ENCODE measurements around the gene KLHL29. TPM values are rescaled to one million over a fixed set of nuclear protein-coding genes. Genes with fewer than 3 reads are reported as not detected.
"Not testable (repeated sequence)": the region's sequence is repeated elsewhere in the genome, so short reads cannot be mapped to it uniquely, and the experiment has no call there.

The KLHL29 gene
- total and polyA plus RNA-seq, 2 experiments from 2014 or later, result 3.8 to 9.9 TPM

DNA sequence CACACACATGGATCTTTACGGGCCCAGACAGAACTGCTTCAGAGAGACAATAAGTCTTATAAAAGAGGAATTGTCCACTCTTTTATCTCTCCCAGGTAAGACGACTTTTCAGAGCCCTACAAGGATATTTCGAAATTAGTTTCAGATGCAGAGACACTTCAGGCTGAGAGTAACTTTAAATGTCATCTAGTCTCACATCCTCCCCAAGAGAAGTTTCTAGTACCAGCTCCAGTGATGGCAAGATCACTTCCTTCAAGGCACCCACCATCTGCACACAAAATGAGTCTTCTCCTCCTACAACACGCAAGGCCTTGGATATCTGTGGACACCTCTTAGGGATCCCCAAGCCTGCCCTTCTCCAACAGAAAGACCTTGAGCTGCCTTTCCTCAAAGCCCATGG, 39.0 kb upstream of the KLHL29 start:
- no peaks in the 10 kb centered on the region for H3K36me3 ChIP-seq (replicated peaks; ENCODE audit: insufficient read depth, low read depth)
- TF ChIP-seq, protein P1, sequence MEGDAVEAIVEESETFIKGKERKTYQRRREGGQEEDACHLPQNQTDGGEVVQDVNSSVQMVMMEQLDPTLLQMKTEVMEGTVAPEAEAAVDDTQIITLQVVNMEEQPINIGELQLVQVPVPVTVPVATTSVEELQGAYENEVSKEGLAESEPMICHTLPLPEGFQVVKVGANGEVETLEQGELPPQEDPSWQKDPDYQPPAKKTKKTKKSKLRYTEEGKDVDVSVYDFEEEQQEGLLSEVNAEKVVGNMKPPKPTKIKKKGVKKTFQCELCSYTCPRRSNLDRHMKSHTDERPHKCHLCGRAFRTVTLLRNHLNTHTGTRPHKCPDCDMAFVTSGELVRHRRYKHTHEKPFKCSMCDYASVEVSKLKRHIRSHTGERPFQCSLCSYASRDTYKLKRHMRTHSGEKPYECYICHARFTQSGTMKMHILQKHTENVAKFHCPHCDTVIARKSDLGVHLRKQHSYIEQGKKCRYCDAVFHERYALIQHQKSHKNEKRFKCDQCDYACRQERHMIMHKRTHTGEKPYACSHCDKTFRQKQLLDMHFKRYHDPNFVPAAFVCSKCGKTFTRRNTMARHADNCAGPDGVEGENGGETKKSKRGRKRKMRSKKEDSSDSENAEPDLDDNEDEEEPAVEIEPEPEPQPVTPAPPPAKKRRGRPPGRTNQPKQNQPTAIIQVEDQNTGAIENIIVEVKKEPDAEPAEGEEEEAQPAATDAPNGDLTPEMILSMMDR (IDR thresholded peaks at IDR 0.05; ENCODE audit: poor library complexity), result no peak
- TF ChIP-seq EZH2phosphoT487 (IDR thresholded peaks at IDR 0.05; ENCODE audit: low read depth, severe bottlenecking, unreplicated experiment) (no peak), EZH2 (IDR thresholded peaks at IDR 0.05; ENCODE audit: borderline replicate concordance) (no peak)
- H3K4me3 ChIP-seq, result no peak overlapping the region
- WGBS (ENCODE audit: low lambda C conversion rate, missing lambda C conversion rate), result 84% methylated on average over 4 of the region's 4 CpGs
- no peaks in the 10 kb centered on the region for H4K20me1 ChIP-seq (ENCODE audit: insufficient read depth, poor library complexity, severe bottlenecking)
- no peaks in the 10 kb centered on the region for H3K9me2 ChIP-seq (replicated peaks; ENCODE audit: insufficient read depth)
- H2AFZ ChIP-seq, result no peak overlapping the region
- no peaks in the 10 kb centered on the region for H3K9me3 ChIP-seq (ENCODE audit: low read depth)
- no peaks in the 10 kb centered on the region for H3K79me2 ChIP-seq
- no peak for DNase-seq (ENCODE audit: low spot score)
- H3K4me1 ChIP-seq (ENCODE audit: insufficient read depth), result peaks cover 2% of the 10 kb centered on the region
- no peak overlapping the region for H3K27ac ChIP-seq
- peaks cover 7% of the 10 kb centered on the region for H3K27me3 ChIP-seq
- H3K4me2 ChIP-seq, result no peak overlapping the region

DNA sequence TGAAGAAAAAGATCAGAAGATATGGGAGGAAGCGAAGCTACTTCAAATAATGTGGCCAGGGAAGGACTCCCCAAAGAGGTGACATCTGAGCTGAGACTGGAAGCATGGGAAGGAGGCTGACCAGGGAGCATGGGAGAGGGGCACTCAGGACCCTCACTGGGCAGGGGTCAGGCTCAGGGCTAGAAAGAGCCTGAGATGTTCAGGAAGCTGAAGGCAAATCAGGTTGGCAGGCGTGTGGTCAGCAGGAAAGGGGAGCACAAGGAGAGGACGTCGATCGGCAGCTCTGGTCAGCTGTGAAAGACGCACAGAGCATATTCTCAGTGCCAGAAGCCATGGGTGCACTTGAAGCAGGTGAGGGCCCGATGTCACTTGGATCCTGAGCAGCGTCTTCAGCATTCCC, 38.2 kb upstream of the KLHL29 start:
- Histone ChIP-seq H3K36me3 (replicated peaks; ENCODE audit: insufficient read depth, low read depth) (no peaks in the 10 kb centered on the region), H3K9me3 (ENCODE audit: low read depth) (no peaks in the 10 kb centered on the region), H3K9me2 (replicated peaks; ENCODE audit: insufficient read depth) (no peaks in the 10 kb centered on the region), H3K27me3 (peaks cover 7% of the 10 kb centered on the region), H3K4me1 (ENCODE audit: insufficient read depth) (peaks cover 7% of the 10 kb centered on the region), H4K20me1 (ENCODE audit: insufficient read depth, poor library complexity, severe bottlenecking) (no peaks in the 10 kb centered on the region), H3K79me2 (no peaks in the 10 kb centered on the region), H3K4me3 (no peak overlapping the region), H2AFZ (no peak overlapping the region), H3K27ac (no peak overlapping the region), H3K4me2 (no peak overlapping the region)
- WGBS (ENCODE audit: low lambda C conversion rate, missing lambda C conversion rate), result 95% methylated on average over 8 of the region's 8 CpGs
- TF ChIP-seq EZH2phosphoT487 (IDR thresholded peaks at IDR 0.05; ENCODE audit: low read depth, severe bottlenecking, unreplicated experiment) (no peak), EZH2 (IDR thresholded peaks at IDR 0.05; ENCODE audit: borderline replicate concordance) (no peak)
- TF ChIP-seq, protein P1 (IDR thresholded peaks at IDR 0.05; ENCODE audit: poor library complexity), result no peak
- no peak for DNase-seq (ENCODE audit: low spot score)

DNA sequence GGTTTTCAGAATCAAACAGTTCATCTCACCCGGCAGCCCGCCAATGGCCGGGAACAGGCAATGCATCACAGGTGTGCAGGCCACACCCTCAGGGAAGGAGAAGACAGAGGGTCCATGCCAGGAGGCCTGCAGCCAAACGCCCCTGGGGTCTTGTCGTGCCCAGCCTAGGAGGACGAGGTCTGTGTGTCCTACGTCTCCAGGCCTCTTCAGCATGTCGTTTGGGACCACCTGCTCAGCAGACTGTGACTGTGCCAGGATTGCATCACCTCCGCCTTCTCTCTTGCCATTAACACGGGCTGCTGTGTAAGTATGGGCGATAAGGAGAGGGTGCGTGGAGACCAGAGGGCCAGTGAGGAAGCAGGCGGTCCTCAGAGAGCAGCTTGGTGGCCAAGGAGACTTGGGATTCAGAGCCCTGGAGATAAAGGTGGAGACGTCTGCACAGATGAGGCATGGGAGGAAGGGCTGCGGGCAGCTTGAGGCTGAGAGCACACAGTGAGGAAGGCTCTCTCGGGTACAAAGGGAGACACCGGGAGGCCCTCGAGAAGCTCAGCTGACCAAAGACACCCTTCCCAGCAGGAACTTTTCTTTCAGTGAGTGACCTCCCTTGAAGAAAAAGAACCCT, 37.4 kb upstream of the KLHL29 start:
- Histone ChIP-seq H3K27me3 (peaks cover 7% of the 10 kb centered on the region), H3K9me3 (ENCODE audit: low read depth) (no peaks in the 10 kb centered on the region), H3K27ac (no peak overlapping the region), H3K9me2 (replicated peaks; ENCODE audit: insufficient read depth) (no peaks in the 10 kb centered on the region), H3K4me3 (no peak overlapping the region), H4K20me1 (ENCODE audit: insufficient read depth, poor library complexity, severe bottlenecking) (no peaks in the 10 kb centered on the region), H3K4me2 (no peak overlapping the region), H3K79me2 (no peaks in the 10 kb centered on the region), H2AFZ (no peak overlapping the region), H3K4me1 (ENCODE audit: insufficient read depth) (peaks cover 9% of the 10 kb centered on the region), H3K36me3 (replicated peaks; ENCODE audit: insufficient read depth, low read depth) (no peaks in the 10 kb centered on the region)
- WGBS (ENCODE audit: low lambda C conversion rate, missing lambda C conversion rate), result 89% methylated on average over 18 of the region's 18 CpGs
- no peak for DNase-seq (ENCODE audit: low spot score)
- no peak for TF ChIP-seq EZH2phosphoT487 (IDR thresholded peaks at IDR 0.05; ENCODE audit: low read depth, severe bottlenecking, unreplicated experiment)
- no peak for TF ChIP-seq EZH2 (IDR thresholded peaks at IDR 0.05; ENCODE audit: borderline replicate concordance)
- TF ChIP-seq, protein P1 (IDR thresholded peaks at IDR 0.05; ENCODE audit: poor library complexity), result no peak

DNA sequence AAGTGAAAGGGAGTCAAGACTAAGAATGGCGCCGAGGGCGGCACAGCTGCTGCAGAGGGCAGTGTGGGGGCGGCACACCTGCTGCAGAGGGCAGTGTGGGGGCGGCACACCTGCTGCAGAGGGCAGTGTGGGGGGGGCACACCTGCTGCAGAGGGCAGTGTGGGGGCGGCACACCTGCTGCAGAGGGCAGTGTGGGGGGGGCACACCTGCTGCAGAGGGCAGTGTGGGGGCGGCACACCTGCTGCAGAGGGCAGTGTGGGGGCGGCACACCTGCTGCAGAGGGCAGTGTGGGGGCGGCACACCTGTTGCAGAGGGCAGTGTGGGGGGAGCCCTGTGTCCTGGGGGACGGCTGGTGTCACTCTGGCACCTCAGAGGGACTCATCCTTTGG, 36.9 kb upstream of the KLHL29 start:
- not testable (repeated sequence) for H3K9me3 ChIP-seq (ENCODE audit: low read depth); H3K36me3 ChIP-seq (replicated peaks; ENCODE audit: insufficient read depth, low read depth); H3K27me3 ChIP-seq; H3K9me2 ChIP-seq (replicated peaks; ENCODE audit: insufficient read depth); H3K79me2 ChIP-seq; H2AFZ ChIP-seq; H4K20me1 ChIP-seq (ENCODE audit: insufficient read depth, poor library complexity, severe bottlenecking); H3K4me2 ChIP-seq; H3K4me3 ChIP-seq; H3K4me1 ChIP-seq (ENCODE audit: insufficient read depth); H3K27ac ChIP-seq; DNase-seq (ENCODE audit: low spot score)
- 90% methylated on average over 6 of the region's 10 CpGs for WGBS (ENCODE audit: low lambda C conversion rate, missing lambda C conversion rate)

Data from hepatocyte (in vitro differentiated cells).